Activated CD8-positive, alpha-beta memory T cell treated with anti-CD3 and anti-CD28 coated beads, Interleukin-2, amount 50 U/mL, for 4 hours (primary cell): ENCODE data around the gene PDXP.

Experiments used
- DNase-seq: peaks from one replicate; pipeline ENCODE4 v3.0.0-alpha.2; 2020

The PDXP gene

GRCh38 chr22:37704645-37705044, 46.1 kb downstream of the PDXP start:
- DNase-seq, result no peak

GRCh38 chr22:37705205-37705604, 46.7 kb downstream of the PDXP start:
- no peak for DNase-seq

- no peak for DNase-seq
Observed at GRCh38 chr22:37708580-37709444, 50.3 kb downstream of the PDXP start.

GRCh38 chr22:37709445-37709765, 50.9 kb downstream of the PDXP start:
- no peak for DNase-seq

GRCh38 chr22:37710675-37711074, 52.2 kb downstream of the PDXP start:
- no peak for DNase-seq

GRCh38 chr22:37711490-37711889, 53.0 kb downstream of the PDXP start:
- no peak for DNase-seq

- DNase-seq, result no peak
Observed at GRCh38 chr22:37713761-37714160, 55.2 kb downstream of the PDXP start.

GRCh38 chr22:37714634-37715033, 56.1 kb downstream of the PDXP start:
- no peak for DNase-seq

- DNase-seq, result no peak
Observed at GRCh38 chr22:37715760-37716159, 57.2 kb downstream of the PDXP start.
